IMR-90 (cell line): Measurements from ENCODE around the gene NLGN3. TPM values are rescaled to one million over a fixed set of nuclear protein-coding genes. Genes with fewer than 3 reads are reported as not detected.

Source experiments
- ATAC-seq: fragments of 200-7000 bp; cut with Tn5 transposase; 2 replicates; pipeline ENCODE4 v1.9.1; 2020; ENCODE audit warnings: low read depth, mild to moderate bottlenecking, moderate library complexity
- BruUV-seq: library from RNA; stranded (reverse); fragments of 400-500 nt; replicated peaks from 2 replicates; lab custom pipeline; 2021; lab: Mats Ljungman, UMichigan
- CTCF ChIA-PET: fragments of 300-600 bp; formaldehyde crosslinking; extraction: SDS; loops from one replicate; lab custom pipeline; 2021; ENCODE audit warnings: antibody characterized with exemption; lab: Yijun Ruan, JAX
- POLR2A ChIA-PET: fragments of 300-600 bp; sonication (Branson Sonifier 250); formaldehyde crosslinking; loops from one replicate; lab custom pipeline; 2022; ENCODE audit warnings: antibody characterized with exemption; ENCODE audit not compliant: unreplicated experiment; lab: Charles Lee
- DNase-seq: peaks from one replicate; pipeline ENCODE4 v3.0.0; 2013
- H2AFZ ChIP-seq: replicated peaks from 2 replicates; pipeline ENCODE3; 2013; ENCODE audit warnings: low read length, mild to moderate bottlenecking; ENCODE audit not compliant: poor library complexity
- H2AK5ac ChIP-seq: 2 replicates; pipeline ENCODE4 v1.6.1; 2013; ENCODE audit warnings: low read depth, low read length, inconsistent platforms
- H2AK9ac ChIP-seq: replicated peaks from 2 replicates; pipeline ENCODE3; 2013; ENCODE audit warnings: mild to moderate bottlenecking, low read depth, low read length, moderate library complexity; ENCODE audit not compliant: poor library complexity
- H2BK120ac ChIP-seq: 2 replicates; pipeline ENCODE4 v1.6.1; 2013; ENCODE audit warnings: low read depth, low read length, inconsistent platforms
- H2BK15ac ChIP-seq: 3 replicates; pipeline ENCODE4 v1.6.1; 2013; ENCODE audit warnings: low read depth, low read length, inconsistent platforms
- H2BK20ac ChIP-seq: 2 replicates; pipeline ENCODE4 v1.6.1; 2013; ENCODE audit warnings: low read depth, mild to moderate bottlenecking, inconsistent platforms, low read length, moderate library complexity
- H2BK5ac ChIP-seq: 2 replicates; pipeline ENCODE4 v1.6.1; 2013; ENCODE audit warnings: mild to moderate bottlenecking, low read depth, low read length, inconsistent platforms; ENCODE audit not compliant: poor library complexity, severe bottlenecking
- H3K14ac ChIP-seq: replicated peaks from 2 replicates; pipeline ENCODE4 v1.6.1; 2013; ENCODE audit warnings: low read depth, low read length, inconsistent platforms
- H3K18ac ChIP-seq: 2 replicates; pipeline ENCODE4 v1.6.1; 2013; ENCODE audit warnings: low read depth, low read length, control low read depth
- H3K23ac ChIP-seq: 2 replicates; pipeline ENCODE4 v1.6.1; 2013; ENCODE audit warnings: low read depth, low read length, inconsistent platforms
- H3K27ac ChIP-seq: 2 replicates; pipeline ENCODE4 v1.5.1; 2013; ENCODE audit warnings: mild to moderate bottlenecking, control low read depth, low read length; ENCODE audit not compliant: insufficient read depth
- H3K27me3 ChIP-seq: 2 replicates; pipeline ENCODE4 v1.6.1; 2013; ENCODE audit warnings: low read length; ENCODE audit not compliant: control insufficient read depth, insufficient read depth
- H3K36me3 ChIP-seq: 2 replicates; pipeline ENCODE4 v1.6.1; 2013; ENCODE audit warnings: low read length, mixed read lengths; ENCODE audit not compliant: control insufficient read depth, insufficient read depth
- H3K4ac ChIP-seq: 2 replicates; pipeline ENCODE4 v1.6.1; 2013; ENCODE audit warnings: low read depth, low read length, inconsistent platforms
- H3K4me1 ChIP-seq: 2 replicates; pipeline ENCODE4 v1.6.1; 2013; ENCODE audit warnings: low read length, mixed read lengths; ENCODE audit not compliant: control insufficient read depth, insufficient read depth
- H3K4me2 ChIP-seq: 2 replicates; pipeline ENCODE4 v1.6.1; 2013; ENCODE audit warnings: low read depth, mild to moderate bottlenecking, control low read depth, low read length, moderate library complexity
- H3K4me3 ChIP-seq: 2 replicates; pipeline ENCODE4 v1.5.1; 2013; ENCODE audit warnings: low read depth, mild to moderate bottlenecking, control low read depth, low read length, moderate library complexity; ENCODE audit not compliant: insufficient read depth
- H3K56ac ChIP-seq: 2 replicates; pipeline ENCODE4 v1.6.1; 2013; ENCODE audit warnings: low read length, inconsistent platforms; ENCODE audit not compliant: insufficient read depth; ENCODE audit errors: extremely low read depth
- H3K79me1 ChIP-seq, 2 experiments: 2 replicates each; pipeline ENCODE4 v1.6.1; 2013; ENCODE audit warnings: low read length in 2 of 2, inconsistent platforms in 1 of 2, low read depth in 1 of 2
- H3K9ac ChIP-seq: 2 replicates; pipeline ENCODE4 v1.6.1; 2013; ENCODE audit warnings: low read depth, low read length, control low read depth
- H3K9me1 ChIP-seq: 2 replicates; pipeline ENCODE4 v1.6.1; 2013; ENCODE audit warnings: low read length, inconsistent platforms; ENCODE audit not compliant: insufficient read depth
- H3K9me3 ChIP-seq: 2 replicates; pipeline ENCODE4 v1.6.1; 2013; ENCODE audit warnings: low read length; ENCODE audit not compliant: control insufficient read depth, insufficient read depth
- H4K20me1 ChIP-seq: 2 replicates; pipeline ENCODE4 v1.6.1; 2013; ENCODE audit warnings: low read length, inconsistent platforms; ENCODE audit not compliant: insufficient read depth
- H4K5ac ChIP-seq: 2 replicates; pipeline ENCODE4 v1.6.1; 2013; ENCODE audit warnings: mild to moderate bottlenecking, low read depth, low read length, control low read depth
- H4K8ac ChIP-seq, 2 experiments: 2 replicates each; pipeline ENCODE4 v1.6.1; 2013; ENCODE audit warnings: low read depth in 2 of 2, low read length in 2 of 2, control low read depth in 1 of 2, inconsistent platforms in 1 of 2
- H4K91ac ChIP-seq: 2 replicates; pipeline ENCODE4 v1.6.1; 2013; ENCODE audit warnings: low read depth, low read length, inconsistent platforms; ENCODE audit not compliant: insufficient read depth
- BHLHE40 ChIP-seq: fragments of 150-350 bp; IDR thresholded peaks from 2 replicates; pipeline ENCODE4 v1.6.1; 2016; ENCODE audit warnings: mild to moderate bottlenecking, low read depth, low read length
- CEBPB ChIP-seq: IDR thresholded peaks from 2 replicates; pipeline ENCODE4 v1.6.1; 2012; ENCODE audit warnings: low read depth, low read length, improper control_type of control experiment
- CHD1 ChIP-seq: IDR thresholded peaks from 2 replicates; pipeline ENCODE4 v1.6.1; 2012; ENCODE audit warnings: low read depth, low read length, improper control_type of control experiment
- CTCF ChIP-seq: conservative IDR thresholded peaks from 2 replicates; pipeline ENCODE4 v1.5.1; 2012; ENCODE audit warnings: mild to moderate bottlenecking, low read depth, low read length, improper control_type of control experiment
- ELK1 ChIP-seq: fragments of 150-350 bp; IDR thresholded peaks from 2 replicates; pipeline ENCODE4 v1.6.1; 2016; ENCODE audit warnings: low read depth, mild to moderate bottlenecking, low read length, moderate library complexity, borderline replicate concordance
- FOS ChIP-seq: fragments of 150-350 bp; IDR thresholded peaks from 2 replicates; pipeline ENCODE4 v1.6.1; 2016; ENCODE audit warnings: low read depth, low read length
- MAFK ChIP-seq: IDR thresholded peaks from 2 replicates; pipeline ENCODE4 v1.6.1; 2012; ENCODE audit warnings: low read depth, low read length, improper control_type of control experiment
- MAZ ChIP-seq: IDR thresholded peaks from 2 replicates; pipeline ENCODE4 v1.6.1; 2012; ENCODE audit warnings: low read depth, mild to moderate bottlenecking, low read length, improper control_type of control experiment, moderate library complexity, borderline replicate concordance
- MXI1 ChIP-seq: IDR thresholded peaks from 2 replicates; pipeline ENCODE4 v1.6.1; 2012; ENCODE audit warnings: low read depth, mild to moderate bottlenecking, low read length, moderate library complexity, borderline replicate concordance
- NFE2L2 ChIP-seq: fragments of 150-350 bp; IDR thresholded peaks from 2 replicates; pipeline ENCODE4 v1.6.1; 2016; ENCODE audit warnings: low read depth, mild to moderate bottlenecking, low read length
- POLR2A ChIP-seq: IDR thresholded peaks from 2 replicates; pipeline ENCODE4 v1.6.1; 2012; ENCODE audit warnings: mild to moderate bottlenecking, low read depth, low read length
- RAD21 ChIP-seq: IDR thresholded peaks from 2 replicates; pipeline ENCODE4 v1.6.1; 2012; ENCODE audit warnings: low read length, improper control_type of control experiment
- RCOR1 ChIP-seq: IDR thresholded peaks from 2 replicates; pipeline ENCODE4 v1.6.1; 2012; ENCODE audit warnings: mild to moderate bottlenecking, low read length, improper control_type of control experiment; ENCODE audit not compliant: insufficient replicate concordance
- RFX5 ChIP-seq: IDR thresholded peaks from 2 replicates; pipeline ENCODE4 v1.8.0; 2012; ENCODE audit warnings: low read depth, mild to moderate bottlenecking, low read length, moderate library complexity
- SMC3 ChIP-seq: fragments of 150-350 bp; IDR thresholded peaks from 2 replicates; pipeline ENCODE4 v1.6.1; 2016; ENCODE audit warnings: low read depth, mild to moderate bottlenecking, antibody characterized with exemption, low read length, moderate library complexity
- WGBS, 2 experiments: methylation state at CpG; one replicate each; pipeline versions ENCODE4 v1.1.5 to v1.1.7; 2013; ENCODE audit warnings: missing lambda C conversion rate in 2 of 2; ENCODE audit not compliant: insufficient read length in 1 of 2; ENCODE audit errors: extremely low coverage in 2 of 2; 5-methylcytosine and 5-hydroxymethylcytosine counted together
- dilution Hi-C: fragments of 300-500 bp; cut with HindIII; formaldehyde crosslinking; loops from one replicate; pipeline ENCODE4 v1.14.3; 2018; ENCODE audit warnings: low sequenced_read_pairs; ENCODE audit not compliant: unreplicated experiment
- in situ Hi-C: fragments of 300-500 bp; cut with MboI; formaldehyde crosslinking; loops from 3 replicates; pipeline ENCODE4 v1.14.3; 2019; ENCODE audit warnings: low sequenced_read_pairs, inconsistent platforms, mixed read lengths
- intact Hi-C: fragments of 100-400 bp; cut with micrococcal nuclease; formaldehyde crosslinking; loops from 2 replicates; pipeline ENCODE4 v1.10.0; 2022
- polyA plus RNA-seq, 3 experiments: library from polyadenylated mRNA; depleted of rRNA; stranded (reverse); fragments of >200 nt; gene quantifications; 2 replicates each; pipeline ENCODE4 v1.2.3, GENCODE V29; 2012; ENCODE audit warnings: low replicate concordance in 1 of 3
- total RNA-seq: library from RNA; depleted of rRNA; stranded (reverse); fragments of >200 nt; gene quantifications from 2 replicates; pipeline ENCODE4 v1.2.3, GENCODE V29; 2012
- TF ChIP-seq, protein P1 (sequence below): fragments of 150-350 bp; IDR thresholded peaks from 2 replicates; pipeline ENCODE4 v1.6.1; 2017; ENCODE audit warnings: mild to moderate bottlenecking, antibody characterized with exemption, low read length, low read depth

Gene NLGN3
- total and polyA plus RNA-seq, 2 of the 4 experiments (the other 2 are of a cell fraction): 0.18 to 0.39 TPM

DNA sequence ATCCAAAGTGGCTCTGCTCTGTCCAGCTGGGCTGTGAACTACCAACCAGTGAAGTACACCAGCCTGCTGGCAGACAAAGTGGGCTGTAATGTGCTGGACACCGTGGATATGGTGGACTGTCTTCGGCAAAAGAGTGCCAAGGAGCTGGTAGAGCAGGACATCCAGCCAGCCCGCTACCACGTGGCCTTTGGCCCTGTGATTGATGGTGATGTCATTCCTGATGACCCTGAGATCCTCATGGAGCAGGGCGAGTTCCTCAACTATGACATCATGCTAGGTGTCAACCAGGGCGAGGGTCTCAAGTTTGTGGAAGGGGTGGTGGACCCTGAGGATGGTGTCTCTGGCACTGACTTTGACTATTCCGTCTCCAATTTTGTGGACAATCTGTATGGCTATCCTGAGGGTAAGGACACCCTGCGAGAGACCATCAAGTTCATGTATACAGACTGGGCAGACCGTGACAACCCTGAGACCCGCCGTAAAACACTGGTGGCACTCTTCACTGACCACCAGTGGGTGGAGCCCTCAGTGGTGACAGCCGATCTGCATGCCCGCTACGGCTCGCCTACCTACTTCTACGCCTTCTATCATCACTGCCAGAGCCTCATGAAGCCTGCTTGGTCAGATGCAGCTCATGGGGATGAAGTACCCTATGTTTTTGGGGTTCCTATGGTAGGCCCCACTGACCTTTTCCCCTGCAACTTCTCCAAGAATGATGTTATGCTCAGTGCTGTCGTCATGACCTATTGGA, 22.6 kb downstream of the NLGN3 start:
- H3K14ac ChIP-seq: no peak overlapping the region
- H3K4me1 ChIP-seq: no peaks in the 10 kb centered on the region
- TF ChIP-seq FOS: no peak
- TF ChIP-seq RCOR1: no peak
- no peak for TF ChIP-seq SMC3
- TF ChIP-seq MXI1: no peak
- TF ChIP-seq, protein P1, sequence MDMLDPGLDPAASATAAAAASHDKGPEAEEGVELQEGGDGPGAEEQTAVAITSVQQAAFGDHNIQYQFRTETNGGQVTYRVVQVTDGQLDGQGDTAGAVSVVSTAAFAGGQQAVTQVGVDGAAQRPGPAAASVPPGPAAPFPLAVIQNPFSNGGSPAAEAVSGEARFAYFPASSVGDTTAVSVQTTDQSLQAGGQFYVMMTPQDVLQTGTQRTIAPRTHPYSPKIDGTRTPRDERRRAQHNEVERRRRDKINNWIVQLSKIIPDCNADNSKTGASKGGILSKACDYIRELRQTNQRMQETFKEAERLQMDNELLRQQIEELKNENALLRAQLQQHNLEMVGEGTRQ: no peak
- no peak for TF ChIP-seq CHD1
- TF ChIP-seq ELK1: no peak
- TF ChIP-seq BHLHE40: no peak
- no peak for TF ChIP-seq NFE2L2
- no peak for TF ChIP-seq CTCF
- TF ChIP-seq RFX5: no peak
- no peak for TF ChIP-seq MAZ
- TF ChIP-seq POLR2A: no peak
- no peak for TF ChIP-seq RAD21
- no peak for TF ChIP-seq MAFK
- TF ChIP-seq CEBPB: no peak
- DNase-seq: no peak
- no peak overlapping the region for H2AK5ac ChIP-seq
- H3K27ac ChIP-seq: no peak overlapping the region
- no peak overlapping the region for H3K9ac ChIP-seq
- no peak overlapping the region for H2BK120ac ChIP-seq
- H3K9me1 ChIP-seq: no peaks in the 10 kb centered on the region
- dilution Hi-C loops: no loop called here
- no peak overlapping the region for H3K4ac ChIP-seq
- peaks cover 11% of the 10 kb centered on the region for H3K27me3 ChIP-seq
- no peak overlapping the region for H3K18ac ChIP-seq
- H3K4me2 ChIP-seq: no peak overlapping the region
- H3K4me3 ChIP-seq: no peak overlapping the region
- intact Hi-C loops: no loop called here
- WGBS, 2 experiments: 73% methylated on average over 3 of the region's 17 CpGs; no CpG with 5 or more reads in 1 of the 2 experiments
- H3K79me1 ChIP-seq: no peaks in the 10 kb centered on the region
- no peak for ATAC-seq
- POLR2A ChIA-PET: no interaction called here
- H2AK9ac ChIP-seq: no peak overlapping the region
- H2BK5ac ChIP-seq: no peak overlapping the region
- no peak overlapping the region for H4K8ac ChIP-seq
- in situ Hi-C loops: no loop called here
- no peak overlapping the region for H2BK20ac ChIP-seq
- no peaks in the 10 kb centered on the region for H3K9me3 ChIP-seq
- no peak overlapping the region for H2BK15ac ChIP-seq
- H3K36me3 ChIP-seq: no peaks in the 10 kb centered on the region
- no TSS peak for BruUV-seq
- H3K56ac ChIP-seq: no peak overlapping the region
- CTCF ChIA-PET: no interaction called here
- H2AFZ ChIP-seq: no peak overlapping the region
- no peak overlapping the region for H4K91ac ChIP-seq
- H3K23ac ChIP-seq: no peak overlapping the region
- no peaks in the 10 kb centered on the region for H4K20me1 ChIP-seq
- no peak overlapping the region for H4K5ac ChIP-seq
